DND-41 (cell line): ENCODE data around the gene MMEL1.

Experiments
- CTCF ChIP-seq: IDR thresholded peaks from 2 replicates; pipeline ENCODE4 v1.5.1; 2012; ENCODE audit warnings: borderline replicate concordance, low read length, moderate library complexity, mild to moderate bottlenecking; ENCODE audit not compliant: poor library complexity, severe bottlenecking; ENCODE audit errors: extremely low read depth
- EZH2 ChIP-seq: IDR thresholded peaks from 3 replicates; pipeline ENCODE4 v1.6.1; 2012; ENCODE audit warnings: borderline replicate concordance, low read depth, mild to moderate bottlenecking, moderate library complexity, low read length, inconsistent platforms; ENCODE audit not compliant: severe bottlenecking

GRCh38 chr1:2573250-2573920, 59.4 kb downstream of the MMEL1 start:
- TF ChIP-seq CTCF, result no peak
- no peak for TF ChIP-seq EZH2
